Skin epidermis (tissue), 12 donors: ENCODE data around the gene DLX6.

ENCODE experiments used
- H3K27ac ChIP-seq, 21 experiments: fragments of 200-600 bp; sonication (generic) in 11 of 21; one replicate each; pipeline ENCODE4 v1.5.0; 2020; ENCODE audit warnings: mild to moderate bottlenecking in 3 of 21, inconsistent platforms in 2 of 21, moderate library complexity in 2 of 21
- H3K4me3 ChIP-seq, 7 experiments: fragments of 200-600 bp; sonication (generic) in 2 of 7; one replicate each; pipeline ENCODE4 v1.5.0; 2020; ENCODE audit warnings: inconsistent platforms in 2 of 7, mild to moderate bottlenecking in 2 of 7, moderate library complexity in 1 of 7

Gene DLX6

GRCh38 chr7:96993980-96994379, 11.4 kb upstream of the DLX6 start:
- Histone ChIP-seq H3K27ac (no peak overlapping the region), H3K4me3 (no peak overlapping the region)

- Histone ChIP-seq H3K27ac (no peak overlapping the region), H3K4me3 (no peak overlapping the region)
Measured at GRCh38 chr7:96995406-96996110, 9.8 kb upstream of the DLX6 start.

- H3K27ac ChIP-seq = no peak overlapping the region
- H3K4me3 ChIP-seq = no peak overlapping the region
Measured at GRCh38 chr7:96996111-96996957, 9.0 kb upstream of the DLX6 start.

- no peak overlapping the region for H3K27ac ChIP-seq
- H3K4me3 ChIP-seq = no peak overlapping the region
Measured at GRCh38 chr7:96996958-96997511, 8.3 kb upstream of the DLX6 start.

- Histone ChIP-seq H3K27ac (no peak overlapping the region), H3K4me3 (no peak overlapping the region)
Measured at GRCh38 chr7:96997512-96998032, 7.8 kb upstream of the DLX6 start.

- Histone ChIP-seq H3K4me3 (no peak overlapping the region), H3K27ac (no peak overlapping the region)
Measured at GRCh38 chr7:96998333-96998732, 7.0 kb upstream of the DLX6 start.

- no peak overlapping the region for H3K27ac ChIP-seq
- H3K4me3 ChIP-seq = no peak overlapping the region
Measured at GRCh38 chr7:96998744-96999143, 6.6 kb upstream of the DLX6 start.

- no peak overlapping the region for H3K4me3 ChIP-seq
- no peak overlapping the region for H3K27ac ChIP-seq
Measured at GRCh38 chr7:97001221-97001620, 4.1 kb upstream of the DLX6 start.

- no peak overlapping the region for H3K27ac ChIP-seq
- H3K4me3 ChIP-seq = no peak overlapping the region
Measured at GRCh38 chr7:97001656-97002554, 3.4 kb upstream of the DLX6 start.

- Histone ChIP-seq H3K4me3 (no peak overlapping the region), H3K27ac (no peak overlapping the region)
Measured at GRCh38 chr7:97002555-97003261, 2.6 kb upstream of the DLX6 start.

- no peak overlapping the region for H3K4me3 ChIP-seq
Measured at GRCh38 chr7:97003262-97004246, 1.8 kb upstream of the DLX6 start.

GRCh38 chr7:97004247-97005182, 838 bp upstream of the DLX6 start:
- H3K4me3 ChIP-seq = peak overlapping the region in 5 of 7 experiments; percentile 15 to 44 (median 30)

More at GRCh38 chr7:97003262-97004246, 1.8 kb upstream of the DLX6 start:
- no peak overlapping the region for H3K27ac ChIP-seq

GRCh38 chr7:97006055-97006815, 882 bp downstream of the DLX6 start:
- Histone ChIP-seq H3K4me3 (peak overlapping the region in 6 of 7 experiments; percentile 15 to 44 (median 28)), H3K27ac (peak overlapping the region in 2 of 21 experiments; percentile 7 to 13)

More at GRCh38 chr7:97004247-97005182, 838 bp upstream of the DLX6 start:
- no peak overlapping the region for H3K27ac ChIP-seq

- H3K27ac ChIP-seq = no peak overlapping the region
- peak overlapping the region in 1 of 7 experiments; percentile 44 for H3K4me3 ChIP-seq
Measured at GRCh38 chr7:97006816-97007582, 1.6 kb downstream of the DLX6 start.

- H3K4me3 ChIP-seq = no peak overlapping the region
- no peak overlapping the region for H3K27ac ChIP-seq
Measured at GRCh38 chr7:97007583-97007861, 2.2 kb downstream of the DLX6 start.
